Osteocyte (in vitro differentiated cells): ENCODE measurements around the gene UNC119. TPM values are rescaled to one million over a fixed set of nuclear protein-coding genes. Genes with fewer than 3 reads are reported as not detected.
A peak's percentile ranks its signal among the peaks of the same experiment; 100 is the strongest.

Experiments
- DNase-seq: peaks from one replicate; pipeline ENCODE4 v3.0.0; 2021; ENCODE audit warnings: mixed read lengths; ENCODE audit not compliant: unreplicated experiment; ENCODE audit errors: extremely low spot score
- H3K27ac Mint-ChIP-seq: one replicate; pipeline ENCODE4 v1.8.0; 2021; ENCODE audit warnings: mild to moderate bottlenecking, mixed read lengths; ENCODE audit not compliant: unreplicated experiment
- H3K27me3 Mint-ChIP-seq: one replicate; pipeline ENCODE4 v1.8.0; 2021; ENCODE audit warnings: mixed read lengths; ENCODE audit not compliant: unreplicated experiment
- H3K36me3 Mint-ChIP-seq: one replicate; pipeline ENCODE4 v1.8.0; 2021; ENCODE audit warnings: mixed read lengths; ENCODE audit not compliant: unreplicated experiment
- H3K4me1 Mint-ChIP-seq: one replicate; pipeline ENCODE4 v1.8.0; 2021; ENCODE audit warnings: mixed read lengths; ENCODE audit not compliant: unreplicated experiment
- H3K4me3 Mint-ChIP-seq: one replicate; pipeline ENCODE4 v1.8.0; 2021; ENCODE audit warnings: mild to moderate bottlenecking, moderate library complexity, mixed read lengths; ENCODE audit not compliant: unreplicated experiment
- H3K9me3 Mint-ChIP-seq: one replicate; pipeline ENCODE4 v1.8.0; 2021; ENCODE audit warnings: mixed read lengths; ENCODE audit not compliant: unreplicated experiment
- total RNA-seq: library from RNA; stranded (reverse); gene quantifications from 2 replicates; pipeline ENCODE4 v1.2.1, GENCODE V29; 2021
- TF ChIP-seq, protein P1 (sequence below): fragments of 200-600 bp; sonication (generic); IDR thresholded peaks from 2 replicates; pipeline ENCODE4 v1.5.0; 2021; ENCODE audit warnings: antibody characterized with exemption, mild to moderate bottlenecking, moderate library complexity

The UNC119 gene
- total RNA-seq, 1 donor from 2014 or later, result 34.9 TPM

DNA sequence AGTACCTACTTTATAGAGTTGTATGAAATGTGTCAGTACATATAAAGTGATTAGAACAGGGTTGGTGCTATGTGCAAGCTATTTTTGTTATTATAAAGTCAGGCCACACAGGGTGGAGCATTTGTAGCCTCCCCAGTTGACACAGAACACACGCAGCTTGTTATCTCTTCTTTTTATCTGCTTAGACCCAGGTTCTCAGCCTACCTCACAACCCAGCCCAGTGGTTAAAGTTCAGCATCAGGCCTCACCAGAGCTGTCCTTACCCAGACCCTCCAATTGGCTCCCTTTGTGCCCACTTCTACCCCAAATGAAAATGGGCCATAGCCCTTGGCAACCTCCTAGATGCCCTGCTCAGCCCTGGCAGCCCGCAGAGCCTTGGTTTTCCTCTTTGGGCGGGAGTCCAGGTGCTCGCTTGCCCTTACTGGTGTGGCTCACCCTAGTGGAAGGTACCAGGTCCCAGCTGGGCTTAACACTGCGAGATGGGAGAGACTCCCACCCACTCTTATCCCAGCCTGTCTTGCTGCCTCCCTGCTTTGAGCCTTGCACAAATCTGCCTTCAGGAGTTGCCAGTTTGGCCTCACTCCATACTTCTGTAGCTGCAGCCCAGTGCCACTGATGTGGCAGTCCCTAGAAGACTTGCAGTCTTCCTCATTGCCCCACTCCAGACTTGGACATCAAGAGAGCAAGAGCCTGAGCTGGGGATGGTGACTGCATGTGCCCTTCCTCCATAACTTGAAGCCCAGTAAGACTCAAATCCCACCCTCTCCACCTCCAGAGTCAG, 20.0 kb upstream of the UNC119 start:
- Mint-ChIP-seq H3K36me3 (no peaks in the 10 kb centered on the region), H3K4me3 (peak overlapping the region; percentile 94), H3K27me3 (no peaks in the 10 kb centered on the region), H3K27ac (no peak overlapping the region), H3K4me1 (peaks cover 36% of the 10 kb centered on the region), H3K9me3 (no peaks in the 10 kb centered on the region)
- DNase-seq, result no peak
- TF ChIP-seq, protein P1, sequence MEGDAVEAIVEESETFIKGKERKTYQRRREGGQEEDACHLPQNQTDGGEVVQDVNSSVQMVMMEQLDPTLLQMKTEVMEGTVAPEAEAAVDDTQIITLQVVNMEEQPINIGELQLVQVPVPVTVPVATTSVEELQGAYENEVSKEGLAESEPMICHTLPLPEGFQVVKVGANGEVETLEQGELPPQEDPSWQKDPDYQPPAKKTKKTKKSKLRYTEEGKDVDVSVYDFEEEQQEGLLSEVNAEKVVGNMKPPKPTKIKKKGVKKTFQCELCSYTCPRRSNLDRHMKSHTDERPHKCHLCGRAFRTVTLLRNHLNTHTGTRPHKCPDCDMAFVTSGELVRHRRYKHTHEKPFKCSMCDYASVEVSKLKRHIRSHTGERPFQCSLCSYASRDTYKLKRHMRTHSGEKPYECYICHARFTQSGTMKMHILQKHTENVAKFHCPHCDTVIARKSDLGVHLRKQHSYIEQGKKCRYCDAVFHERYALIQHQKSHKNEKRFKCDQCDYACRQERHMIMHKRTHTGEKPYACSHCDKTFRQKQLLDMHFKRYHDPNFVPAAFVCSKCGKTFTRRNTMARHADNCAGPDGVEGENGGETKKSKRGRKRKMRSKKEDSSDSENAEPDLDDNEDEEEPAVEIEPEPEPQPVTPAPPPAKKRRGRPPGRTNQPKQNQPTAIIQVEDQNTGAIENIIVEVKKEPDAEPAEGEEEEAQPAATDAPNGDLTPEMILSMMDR, result no peak

DNA sequence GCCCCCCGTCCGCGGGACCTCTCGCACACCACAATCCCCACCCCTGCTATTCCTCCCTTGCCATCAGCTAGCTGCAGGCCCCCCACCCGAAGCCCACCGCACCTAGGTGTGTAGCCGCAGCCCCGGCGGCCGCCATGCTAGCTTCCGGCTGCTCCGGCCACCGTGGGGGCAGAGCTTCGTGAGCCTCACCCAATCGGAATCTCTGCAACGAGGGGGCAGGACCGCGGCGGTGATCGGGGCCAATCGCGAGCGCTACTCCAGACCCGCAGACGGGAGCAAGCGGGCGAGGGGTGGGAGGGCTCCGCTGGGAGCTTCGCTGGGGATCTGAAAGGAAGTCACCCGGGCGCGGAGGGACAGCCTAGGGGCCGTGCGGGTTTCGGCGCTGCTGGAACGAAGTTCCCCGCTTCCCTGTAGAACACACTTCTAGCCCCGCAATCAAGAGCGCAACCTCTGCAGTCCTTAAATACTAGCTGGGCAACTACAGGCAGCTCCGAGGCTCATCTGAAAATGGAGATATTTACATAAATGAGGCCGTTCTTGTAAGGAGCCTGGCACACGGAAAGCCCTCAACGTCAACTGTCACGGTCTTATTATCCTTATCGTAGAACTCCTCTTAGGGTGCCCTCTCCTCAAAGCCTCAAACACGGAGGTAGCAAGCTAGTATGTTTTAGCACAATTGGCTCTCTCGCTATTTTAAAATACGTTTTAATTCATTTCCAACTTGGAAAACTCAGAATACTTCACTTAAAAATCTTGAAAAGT, 19.1 kb upstream of the UNC119 start, which contains the start of gene PIGS:
PIGS (minus strand) TSS at position 164 of the 762 bp plus-strand sequence; CDS start at position 136, 28 bp downstream.
- Mint-ChIP-seq H3K27me3 (no peaks in the 10 kb centered on the region), H3K27ac (peak within 1 kb of the TSS; percentile 81), H3K4me3 (peak within 1 kb of the TSS; percentile 94), H3K4me1 (peaks cover 33% of the 10 kb centered on the region), H3K9me3 (no peaks in the 10 kb centered on the region), H3K36me3 (no peaks in the 10 kb centered on the region)
- peak; percentile 97 for DNase-seq
- TF ChIP-seq, protein P1, result no peak

DNA sequence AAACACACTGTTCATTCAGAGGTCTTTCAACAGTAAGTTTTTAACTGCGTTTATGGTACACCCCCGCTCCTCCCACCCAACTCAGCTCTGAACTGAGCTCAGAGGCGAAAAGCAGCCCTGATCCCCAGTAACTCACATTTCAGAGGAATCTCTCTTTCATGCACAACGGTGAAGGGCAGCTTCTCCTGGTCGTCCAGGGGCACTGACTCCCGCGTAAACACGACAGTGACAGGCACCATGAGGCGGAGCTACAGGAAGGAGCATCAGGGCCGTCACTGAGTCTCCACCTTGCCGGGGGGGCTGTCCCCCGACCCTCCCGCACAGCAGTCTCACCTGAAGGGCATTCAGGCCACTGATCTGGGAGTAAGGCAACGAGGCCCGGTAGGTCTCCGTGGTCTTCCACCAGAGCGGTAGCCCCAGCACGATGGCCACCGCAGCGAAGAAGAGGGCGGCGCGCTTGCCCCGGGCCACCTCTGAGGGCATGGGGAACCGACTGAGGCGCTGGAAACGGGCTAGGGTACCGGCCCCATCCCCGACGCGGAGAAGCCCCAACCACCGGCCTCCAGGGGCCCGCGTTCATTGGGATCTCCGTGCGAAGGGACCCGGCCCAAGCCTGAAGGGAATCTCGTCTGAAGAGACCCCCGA, 18.4 kb upstream of the UNC119 start:
- Mint-ChIP-seq H3K27me3 (no peaks in the 10 kb centered on the region), H3K4me1 (peaks cover 30% of the 10 kb centered on the region), H3K36me3 (no peaks in the 10 kb centered on the region), H3K27ac (peak overlapping the region; percentile 81), H3K4me3 (peak overlapping the region; percentile 94), H3K9me3 (no peaks in the 10 kb centered on the region)
- DNase-seq, result no peak
- TF ChIP-seq, protein P1, result no peak

DNA sequence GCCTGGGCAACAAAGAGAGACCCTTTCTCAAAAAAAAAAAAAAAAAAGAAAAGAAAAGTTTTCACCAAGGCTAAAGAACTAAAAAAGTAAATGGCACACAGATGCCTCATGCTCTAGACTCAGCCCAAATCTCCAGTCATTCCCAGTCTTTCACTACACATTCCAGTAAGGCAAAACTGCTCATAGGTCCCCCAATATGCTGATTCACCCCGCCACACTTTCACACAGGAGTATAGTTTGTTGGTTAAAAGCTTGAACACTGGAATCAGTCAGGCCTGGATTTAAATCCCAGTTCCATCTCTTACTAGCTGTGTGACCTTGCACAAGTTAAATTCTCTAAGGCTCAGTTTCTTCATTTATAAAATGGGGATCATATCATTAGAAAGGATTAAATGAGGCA, 17.0 kb upstream of the UNC119 start:
- Mint-ChIP-seq H3K27ac (no peak overlapping the region), H3K4me3 (peak overlapping the region; percentile 94), H3K9me3 (no peaks in the 10 kb centered on the region), H3K4me1 (peaks cover 30% of the 10 kb centered on the region), H3K36me3 (no peaks in the 10 kb centered on the region), H3K27me3 (no peaks in the 10 kb centered on the region)
- TF ChIP-seq, protein P1, result no peak
- no peak for DNase-seq
